Measurements from ENCODE around the gene TSSC4. TPM values are rescaled to one million over a fixed set of nuclear protein-coding genes. Genes with fewer than 3 reads are reported as not detected.

TSSC4 gene
- polyA plus RNA-seq, 3 donors: 28.1 to 74.6 (median 52.0) TPM

- H3K36me3 Mint-ChIP-seq: peaks cover 28 to 46% of the 10 kb centered on the region in 2 donors
- peaks cover 35% of the 10 kb centered on the region for H3K4me1 Mint-ChIP-seq
- no peaks in the 10 kb centered on the region for H3K9me3 ChIP-seq (replicated peaks in 1 of 2; ENCODE audit: control insufficient read depth in 1 of 2, insufficient read depth in 1 of 2, low read length in 2 of 2)
- H3K4me2 ChIP-seq (replicated peaks; ENCODE audit: extremely low read depth, low read length, poor library complexity, severe bottlenecking): no peak overlapping the region
- peaks cover 38 to 42% of the 10 kb centered on the region in 2 donors for H3K4me1 ChIP-seq (ENCODE audit: control insufficient read depth in 1 of 2, insufficient read depth in 2 of 2, low read length in 2 of 2)
- peaks cover 2 to 5% (median 3%) of the 10 kb centered on the region in 3 donors for H3K27me3 Mint-ChIP-seq (ENCODE audit: low read depth in 3 of 3)
- peaks cover 90% of the 10 kb centered on the region for H4K20me1 ChIP-seq (ENCODE audit: insufficient read depth, low read length)
- H3K4me3 ChIP-seq (replicated peaks in 1 of 3; ENCODE audit: low read depth in 2 of 3, low read length in 3 of 3): no peak overlapping the region
- H3K9ac ChIP-seq (ENCODE audit: insufficient read depth, low read length, poor library complexity, severe bottlenecking): peak overlapping the region; percentile 47
- no peak for DNase-seq
- no peak overlapping the region for H2AFZ ChIP-seq (ENCODE audit: insufficient read depth, low read depth, low read length, poor library complexity, severe bottlenecking)
- TF ChIP-seq CTCF (IDR thresholded peaks at IDR 0.05): no peak
- peaks cover 84% of the 10 kb centered on the region for H3K79me2 ChIP-seq (ENCODE audit: insufficient read depth, low read length)
- no peak overlapping the region for H3K27ac Mint-ChIP-seq
- peak overlapping the region in 1 of 2 donors; percentile 88 for H3K27ac ChIP-seq (ENCODE audit: low read depth in 1 of 2, low read length in 2 of 2)
- H3K4me3 Mint-ChIP-seq: no peak overlapping the region
- peaks cover 14 to 35% of the 10 kb centered on the region in 2 donors for H3K36me3 ChIP-seq (replicated peaks in 1 of 2; ENCODE audit: control insufficient read depth in 1 of 2, insufficient read depth in 2 of 2, low read length in 2 of 2)
- H3K27me3 ChIP-seq (ENCODE audit: control insufficient read depth in 2 of 2, insufficient read depth in 2 of 2, low read length in 2 of 2): peaks cover 0 to 4% of the 10 kb centered on the region in 2 donors
- H3K9me3 Mint-ChIP-seq: peaks cover 0 to 6% (median 0%) of the 10 kb centered on the region in 7 donors
- 98% methylated on average over 21 of the region's 21 CpGs for WGBS (ENCODE audit: insufficient coverage)
- intact Hi-C loops (cut with micrococcal nuclease): loop anchor here in 1 of 2 donors (5.0 kb wide), 1 partner anchor 33 kb away; no protein-coding TSS in a partner anchor
These were observed 48.4 kb downstream of the TSSC4 start for GRCh38 chr11:2448661-2449547.

DNA sequence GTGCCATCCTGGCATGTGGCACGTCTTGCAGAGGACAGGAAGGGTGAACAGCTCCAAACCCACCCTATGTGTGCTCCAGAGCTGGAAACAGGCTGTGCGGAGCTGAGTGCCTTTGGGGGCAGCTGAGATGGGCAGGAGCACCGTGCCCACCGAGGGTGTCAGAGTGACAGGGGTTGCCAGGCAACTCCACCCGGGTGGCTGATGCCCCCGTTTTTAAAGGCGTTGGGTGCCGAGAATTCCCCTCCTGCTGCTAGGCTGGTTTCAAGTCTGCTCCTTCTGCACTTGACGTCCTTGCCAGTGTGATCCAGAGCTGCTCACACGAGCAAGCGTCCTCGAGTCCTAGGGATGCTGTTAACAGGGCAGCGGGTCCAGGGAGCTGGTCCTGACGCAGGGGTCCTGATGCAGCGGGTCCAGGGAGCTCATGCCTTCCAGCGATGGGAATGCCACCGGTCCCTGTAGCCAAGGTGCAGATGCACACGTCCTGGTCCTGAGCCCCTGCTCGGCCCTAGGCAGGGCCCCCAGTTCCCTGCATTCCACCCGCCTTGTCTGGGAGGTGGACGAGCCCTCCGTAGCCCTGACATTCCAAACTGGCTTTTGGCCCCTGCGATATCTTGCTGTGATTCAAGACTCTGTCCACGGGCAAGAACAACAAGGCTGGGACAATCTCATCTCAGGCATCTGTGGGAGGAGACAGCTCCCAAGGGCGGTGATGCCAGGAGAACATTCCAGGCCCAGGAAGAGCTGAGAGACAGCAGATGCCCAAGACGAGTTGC is 49.2 kb downstream of the TSSC4 start:
- Mint-ChIP-seq H3K36me3 (peaks cover 31 to 46% of the 10 kb centered on the region in 2 donors), H3K27me3 (ENCODE audit: low read depth in 3 of 3) (peaks cover 0 to 3% (median 2%) of the 10 kb centered on the region in 3 donors), H3K27ac (no peak overlapping the region), H3K9me3 (peaks cover 0 to 6% (median 0%) of the 10 kb centered on the region in 7 donors), H3K4me1 (peaks cover 35% of the 10 kb centered on the region), H3K4me3 (no peak overlapping the region)
- Histone ChIP-seq H2AFZ (ENCODE audit: insufficient read depth, low read depth, low read length, poor library complexity, severe bottlenecking) (no peak overlapping the region), H3K9me3 (replicated peaks in 1 of 2; ENCODE audit: control insufficient read depth in 1 of 2, insufficient read depth in 1 of 2, low read length in 2 of 2) (no peaks in the 10 kb centered on the region), H4K20me1 (ENCODE audit: insufficient read depth, low read length) (peaks cover 93% of the 10 kb centered on the region), H3K79me2 (ENCODE audit: insufficient read depth, low read length) (peaks cover 85% of the 10 kb centered on the region), H3K36me3 (replicated peaks in 1 of 2; ENCODE audit: control insufficient read depth in 1 of 2, insufficient read depth in 2 of 2, low read length in 2 of 2) (peaks cover 14 to 35% of the 10 kb centered on the region in 2 donors), H3K9ac (ENCODE audit: insufficient read depth, low read length, poor library complexity, severe bottlenecking) (no peak overlapping the region), H3K27ac (ENCODE audit: low read depth in 1 of 2, low read length in 2 of 2) (no peak overlapping the region), H3K4me2 (replicated peaks; ENCODE audit: extremely low read depth, low read length, poor library complexity, severe bottlenecking) (no peak overlapping the region), H3K4me3 (replicated peaks in 1 of 3; ENCODE audit: low read depth in 2 of 3, low read length in 3 of 3) (no peak overlapping the region), H3K27me3 (ENCODE audit: control insufficient read depth in 2 of 2, insufficient read depth in 2 of 2, low read length in 2 of 2) (no peaks in the 10 kb centered on the region), H3K4me1 (ENCODE audit: control insufficient read depth in 1 of 2, insufficient read depth in 2 of 2, low read length in 2 of 2) (peaks cover 34 to 37% of the 10 kb centered on the region in 2 donors)
- TF ChIP-seq CTCF (IDR thresholded peaks at IDR 0.05): no peak
- intact Hi-C loops (cut with micrococcal nuclease): loop anchor here in 1 of 2 donors (5.0 kb wide), 1 partner anchor 33 kb away; no protein-coding TSS in a partner anchor
- WGBS (ENCODE audit: insufficient coverage): 95% methylated on average over 26 of the region's 26 CpGs
- no peak for DNase-seq
